ENCODE data around the gene RAB15. TPM values are rescaled to one million over a fixed set of nuclear protein-coding genes. Genes with fewer than 3 reads are reported as not detected.
"Not testable (repeated sequence)": the region's sequence is repeated elsewhere in the genome, so short reads cannot be mapped to it uniquely, and the experiment has no call there.

The RAB15 gene
- total RNA-seq, 1 experiment from 2014 or later, result 3.3 TPM

DNA sequence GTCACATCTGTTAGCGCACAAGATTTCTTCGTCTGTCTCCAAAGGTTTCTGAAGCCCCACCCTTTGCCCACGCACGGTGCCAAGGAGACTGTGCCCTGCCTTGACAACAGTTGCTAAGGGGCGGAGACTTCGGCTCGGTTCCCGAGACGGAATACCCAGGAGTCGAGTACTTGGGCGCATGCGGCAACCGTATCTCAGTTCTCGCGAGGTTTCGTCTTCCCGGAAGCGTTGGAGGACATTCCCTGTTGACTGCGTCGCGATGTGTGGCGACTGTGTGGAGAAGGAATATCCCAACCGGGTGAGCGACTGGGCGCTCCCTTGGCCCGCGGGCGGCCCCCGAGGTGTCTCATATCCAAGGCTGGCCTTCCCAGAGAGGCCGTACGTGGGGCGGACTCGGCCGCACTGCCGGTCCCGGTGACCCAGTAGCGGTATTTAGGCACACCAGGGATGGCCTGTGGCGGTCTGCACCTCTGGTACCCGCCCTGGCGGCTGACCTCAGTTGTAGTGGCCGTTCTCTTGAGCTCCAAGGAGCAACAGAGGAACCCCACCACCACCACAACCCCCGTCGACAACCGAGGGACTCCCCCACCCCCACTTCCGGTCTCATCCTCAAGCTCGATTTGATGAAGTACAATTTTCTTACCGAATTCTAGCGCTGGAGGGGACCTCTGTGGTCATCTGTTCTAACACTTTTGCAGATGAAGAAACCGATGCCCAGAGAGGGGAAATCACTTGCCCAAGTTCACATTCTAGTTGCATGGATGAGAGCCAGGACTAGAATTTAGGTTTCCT is 57.7 kb downstream of the RAB15 start, which contains the start of gene CHURC1:
CHURC1 (plus strand) TSS at position 219 of the 792 bp plus-strand sequence; CDS start at position 260, 41 bp downstream.
- ChIA-PET CTCF (interaction anchor here (0.6 kb wide), 1 partner anchor 150 kb away, joined by 3 read pairs; no protein-coding TSS in a partner anchor), RAD21 (ENCODE audit: low non-redundant PET in 1 of 2, low total read pairs in 2 of 2, uncharacterized antibody in 2 of 2, unreplicated experiment in 2 of 2) (no interaction called here), POLR2A (interaction anchor here (0.7 to 1.6 kb wide), 3 partner anchors 9 to 22 kb away, joined by 3 to 5 read pairs (median 4); no protein-coding TSS in a partner anchor)
- Histone ChIP-seq H3K9ac (ENCODE audit: low read length) (peak within 1 kb of the TSS; percentile 93), H3K4me3 (replicated peaks in 1 of 2; ENCODE audit: low read depth in 1 of 2, low read length in 2 of 2) (peak within 1 kb of the TSS; percentile 81 to 97), H3K4me1 (ENCODE audit: control insufficient read depth in 1 of 2, insufficient read depth in 2 of 2, low read length in 2 of 2) (peaks cover 8 to 16% of the 10 kb centered on the region in 2 experiments; a peak in 3 of 4 replicates), H3K9me3 (ENCODE audit: control insufficient read depth in 1 of 2, insufficient read depth in 1 of 2, low read depth in 1 of 2, low read length in 2 of 2) (no peaks in the 10 kb centered on the region), H3K27ac (ENCODE audit: low read depth, low read length) (peak within 1 kb of the TSS; percentile 79), H3K4me2 (ENCODE audit: low read length) (peak within 1 kb of the TSS; percentile 96), H3K9me2 (ENCODE audit: insufficient read depth) (no peaks in the 10 kb centered on the region), H3K79me2 (ENCODE audit: insufficient read depth, low read length) (peaks cover 51% of the 10 kb centered on the region), H4K20me1 (ENCODE audit: insufficient read depth) (no peaks in the 10 kb centered on the region), H3K27me3 (ENCODE audit: insufficient read depth, low read length) (no peaks in the 10 kb centered on the region), H3K36me3 (ENCODE audit: control insufficient read depth in 1 of 2, insufficient read depth in 2 of 2, low read length in 2 of 2) (no peaks in the 10 kb centered on the region), H2AFZ (ENCODE audit: low read depth, low read length, poor library complexity, severe bottlenecking) (peak within 1 kb of the TSS; percentile 98)
- intact Hi-C loops (cut with micrococcal nuclease), result loop anchor here (5.0 kb wide), 2 partner anchors 112 to 242 kb away; no protein-coding TSS in a partner anchor
- TF ChIP-seq EZH2phosphoT487 (IDR thresholded peaks at IDR 0.05; ENCODE audit: borderline replicate concordance) (no peak), EGR1 (IDR thresholded peaks at IDR 0.05; ENCODE audit: low read depth) (peak; percentile 92), SRF (IDR thresholded peaks at IDR 0.05; ENCODE audit: low read depth) (no peak), ZFX (IDR thresholded peaks at IDR 0.05) (peak; percentile 60), YY1 (IDR thresholded peaks at IDR 0.05; ENCODE audit: extremely low read depth, insufficient replicate concordance, low read depth, low read length) (peak; percentile 27), JUND (IDR thresholded peaks at IDR 0.05) (no peak), ELF1 (IDR thresholded peaks at IDR 0.05; ENCODE audit: borderline replicate concordance, low read depth) (peak; percentile 92), POLR2AphosphoS5 (IDR thresholded peaks at IDR 0.05; ENCODE audit: low read depth, low read length) (peak; percentile 96), SIN3A (IDR thresholded peaks at IDR 0.05; ENCODE audit: low read depth) (peak; percentile 61; the same call in 1 of the 2 replicates), SP1 (IDR thresholded peaks at IDR 0.05; ENCODE audit: low read depth) (peak; percentile 45; the same call in 1 of the 2 replicates), POLR2A (IDR thresholded peaks at IDR 0.05; ENCODE audit: borderline replicate concordance, extremely low read depth, insufficient read depth, insufficient read length) (peak; percentile 71)
- TF ChIP-seq, protein P1, sequence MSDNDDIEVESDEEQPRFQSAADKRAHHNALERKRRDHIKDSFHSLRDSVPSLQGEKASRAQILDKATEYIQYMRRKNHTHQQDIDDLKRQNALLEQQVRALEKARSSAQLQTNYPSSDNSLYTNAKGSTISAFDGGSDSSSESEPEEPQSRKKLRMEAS (IDR thresholded peaks at IDR 0.05), result peak; percentile 53; the same call in 1 of the 2 replicates
- TF ChIP-seq, protein P2, sequence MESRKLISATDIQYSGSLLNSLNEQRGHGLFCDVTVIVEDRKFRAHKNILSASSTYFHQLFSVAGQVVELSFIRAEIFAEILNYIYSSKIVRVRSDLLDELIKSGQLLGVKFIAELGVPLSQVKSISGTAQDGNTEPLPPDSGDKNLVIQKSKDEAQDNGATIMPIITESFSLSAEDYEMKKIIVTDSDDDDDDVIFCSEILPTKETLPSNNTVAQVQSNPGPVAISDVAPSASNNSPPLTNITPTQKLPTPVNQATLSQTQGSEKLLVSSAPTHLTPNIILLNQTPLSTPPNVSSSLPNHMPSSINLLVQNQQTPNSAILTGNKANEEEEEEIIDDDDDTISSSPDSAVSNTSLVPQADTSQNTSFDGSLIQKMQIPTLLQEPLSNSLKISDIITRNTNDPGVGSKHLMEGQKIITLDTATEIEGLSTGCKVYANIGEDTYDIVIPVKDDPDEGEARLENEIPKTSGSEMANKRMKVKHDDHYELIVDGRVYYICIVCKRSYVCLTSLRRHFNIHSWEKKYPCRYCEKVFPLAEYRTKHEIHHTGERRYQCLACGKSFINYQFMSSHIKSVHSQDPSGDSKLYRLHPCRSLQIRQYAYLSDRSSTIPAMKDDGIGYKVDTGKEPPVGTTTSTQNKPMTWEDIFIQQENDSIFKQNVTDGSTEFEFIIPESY (IDR thresholded peaks at IDR 0.05; ENCODE audit: extremely low read depth, insufficient replicate concordance, low read length), result peak; percentile 96
- peak; percentile 98 for ATAC-seq
- peak; percentile 98 for DNase-seq (ENCODE audit: low read depth, low spot score)
- no TSS peak for BruUV-seq (replicated peaks)

DNA sequence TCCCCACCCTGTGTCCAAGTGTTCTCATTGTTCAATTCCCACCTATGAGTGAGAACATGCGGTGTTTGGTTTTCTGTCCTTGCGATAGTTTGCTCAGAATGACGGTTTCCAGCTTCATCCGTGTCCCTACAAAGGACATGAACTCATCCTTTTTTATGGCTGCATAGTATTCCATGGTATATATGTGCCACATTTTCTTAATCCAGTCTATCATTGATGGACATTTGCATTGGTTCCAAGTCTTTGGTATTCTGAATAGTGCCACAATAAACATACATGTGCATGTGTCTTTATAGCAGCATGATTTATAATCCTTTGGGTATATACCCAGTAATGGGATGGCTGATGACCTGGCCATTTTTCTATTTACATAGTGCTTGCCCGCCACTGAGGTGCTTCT is 58.7 kb downstream of the RAB15 start:
- DNase-seq (ENCODE audit: low read depth, low spot score); H3K36me3 ChIP-seq (ENCODE audit: control insufficient read depth in 1 of 2, insufficient read depth in 2 of 2, low read length in 2 of 2); H3K9me3 ChIP-seq (ENCODE audit: control insufficient read depth in 1 of 2, insufficient read depth in 1 of 2, low read depth in 1 of 2, low read length in 2 of 2); ATAC-seq; POLR2A ChIA-PET; BruUV-seq (replicated peaks); H3K9me2 ChIP-seq (ENCODE audit: insufficient read depth); H4K20me1 ChIP-seq (ENCODE audit: insufficient read depth); H3K27me3 ChIP-seq (ENCODE audit: insufficient read depth, low read length); RAD21 ChIA-PET (ENCODE audit: low non-redundant PET in 1 of 2, low total read pairs in 2 of 2, uncharacterized antibody in 2 of 2, unreplicated experiment in 2 of 2): not testable (repeated sequence)
- peaks cover 8 to 16% of the 10 kb centered on the region in 2 experiments; a peak in 3 of 4 replicates for H3K4me1 ChIP-seq (ENCODE audit: control insufficient read depth in 1 of 2, insufficient read depth in 2 of 2, low read length in 2 of 2)
- H3K9ac ChIP-seq (ENCODE audit: low read length), result peak overlapping the region; percentile 93
- H3K4me3 ChIP-seq (replicated peaks in 1 of 2; ENCODE audit: low read depth in 1 of 2, low read length in 2 of 2), result peak overlapping the region; percentile 81 to 97
- peak overlapping the region; percentile 98 for H2AFZ ChIP-seq (ENCODE audit: low read depth, low read length, poor library complexity, severe bottlenecking)
- intact Hi-C loops (cut with micrococcal nuclease), result loop anchor here (5.0 kb wide), 2 partner anchors 111 to 241 kb away; no protein-coding TSS in a partner anchor
- H3K4me2 ChIP-seq (ENCODE audit: low read length), result peak overlapping the region; percentile 96
- H3K79me2 ChIP-seq (ENCODE audit: insufficient read depth, low read length), result peaks cover 42% of the 10 kb centered on the region
- H3K27ac ChIP-seq (ENCODE audit: low read depth, low read length), result 0 out of 2 replicates have a peak overlapping the region, but pooled peaks have one; percentile 79
- CTCF ChIA-PET, result interaction anchor here (0.6 kb wide), 1 partner anchor 149 kb away, joined by 3 read pairs; no protein-coding TSS in a partner anchor
